K562 (cell line): ENCODE data around the gene CPVL. TPM values are rescaled to one million over a fixed set of nuclear protein-coding genes. Genes with fewer than 3 reads are reported as not detected.

ENCODE experiments used
- ATAC-seq: fragments of 200-7000 bp; cut with Tn5 transposase; 3 replicates; pipeline ENCODE4 v1.9.1; 2020; ENCODE audit warnings: moderate library complexity
- BruUV-seq: library from RNA; stranded (reverse); fragments of 400-500 nt; replicated peaks from 2 replicates; lab custom pipeline; 2021; lab: Mats Ljungman, UMichigan
- CTCF ChIA-PET: fragments of 300-600 bp; formaldehyde crosslinking; extraction: SDS; loops from one replicate; lab custom pipeline; 2021; ENCODE audit warnings: low intra/inter-chr PET ratio; lab: Yijun Ruan, JAX
- POLR2A ChIA-PET: fragments of 300-600, 350-650 bp; sonication (Branson Sonifier 250); formaldehyde crosslinking; extraction: SDS; loops from one replicate; lab custom pipeline; 2021; ENCODE audit warnings: antibody characterized with exemption, inconsistent platforms; lab: Yijun Ruan, JAX
- DNase-seq, 4 experiments: peaks; one replicate each; pipeline versions ENCODE4 v3.0.0 to v3.0.0-alpha.2; 2011 to 2018; ENCODE audit warnings: low spot score in 3 of 4, mixed read lengths in 3 of 4; ENCODE audit errors: extremely low read depth in 1 of 4
- FAIRE-seq: peaks from 2 replicates; lab custom pipeline; 2011; peaks lifted over from hg19 to GRCh38; lab: Jason Lieb, UNC
- H2AFZ ChIP-seq: 2 replicates; pipeline ENCODE4 v1.6.0; 2011; ENCODE audit warnings: low read depth, low read length, control low read depth, inconsistent platforms
- H3K27ac ChIP-seq: fragments of 200-600 bp; 3 replicates; pipeline ENCODE4 v1.8.0; 2011; ENCODE audit warnings: low read depth, mild to moderate bottlenecking, control low read depth, inconsistent platforms, low read length, moderate library complexity, mixed read lengths; ENCODE audit errors: extremely low read depth
- H3K27me3 ChIP-seq, 2 experiments: fragments of 300-600 bp in 1 of 2; 2 replicates in 1 of 2; 3 replicates in 1 of 2; pipeline versions ENCODE4 v1.6.0 to v1.8.0; 2011; ENCODE audit warnings: inconsistent platforms in 2 of 2, low read length in 2 of 2, mild to moderate bottlenecking in 1 of 2, mixed read lengths in 1 of 2, moderate library complexity in 1 of 2; ENCODE audit not compliant: control insufficient read depth in 2 of 2, insufficient read depth in 2 of 2
- H3K36me3 ChIP-seq: fragments of 300-600 bp; 3 replicates; pipeline ENCODE4 v1.8.0; 2011; ENCODE audit warnings: mild to moderate bottlenecking, low read length, inconsistent platforms; ENCODE audit not compliant: control insufficient read depth, insufficient read depth
- H3K4me1 ChIP-seq, 2 experiments: fragments of 200-600 bp in 1 of 2; replicated peaks in 1 of 2; 2 replicates in 1 of 2; 3 replicates in 1 of 2; pipeline versions ENCODE4 v1.5.1 to v1.8.0; 2011; ENCODE audit warnings: inconsistent platforms in 2 of 2, low read length in 2 of 2, mild to moderate bottlenecking in 1 of 2, mixed read lengths in 1 of 2, moderate library complexity in 1 of 2; ENCODE audit not compliant: control insufficient read depth in 2 of 2, insufficient read depth in 2 of 2
- H3K4me2 ChIP-seq: 2 replicates; pipeline ENCODE4 v1.6.1; 2011; ENCODE audit warnings: low read length, control low read depth, inconsistent platforms, mixed read lengths; ENCODE audit not compliant: insufficient read depth
- H3K4me3 ChIP-seq: fragments of 200-600 bp; sonication (generic), shearing (Covaris generic); 2 replicates; pipeline ENCODE4 v1.5.1; 2016; ENCODE audit warnings: control low read depth, inconsistent platforms
- H3K79me2 ChIP-seq: fragments of 200-600 bp; 3 replicates; pipeline ENCODE4 v1.8.0; 2011; ENCODE audit warnings: low read length, inconsistent platforms; ENCODE audit not compliant: control insufficient read depth, insufficient read depth
- H3K9ac ChIP-seq, 2 experiments: 2 replicates each; pipeline versions ENCODE4 v1.6.0 to v1.6.1; 2011; ENCODE audit warnings: low read depth in 2 of 2, low read length in 2 of 2, control low read depth in 1 of 2, inconsistent platforms in 1 of 2, mild to moderate bottlenecking in 1 of 2, mixed read lengths in 1 of 2; ENCODE audit not compliant: insufficient read depth in 1 of 2
- H3K9me1 ChIP-seq: one replicate; pipeline ENCODE4 v1.6.0; 2011; ENCODE audit warnings: inconsistent platforms, mild to moderate bottlenecking, low read length, moderate library complexity; ENCODE audit not compliant: control insufficient read depth, insufficient read depth
- H3K9me3 ChIP-seq: replicated peaks from 2 replicates; pipeline ENCODE4 v1.5.1; 2011; ENCODE audit warnings: low read depth, low read length, inconsistent platforms; ENCODE audit not compliant: control insufficient read depth, insufficient read depth
- H4K20me1 ChIP-seq: replicated peaks from 2 replicates; pipeline ENCODE4 v1.6.1; 2011; ENCODE audit warnings: low read length, inconsistent platforms, mixed read lengths; ENCODE audit not compliant: control insufficient read depth, insufficient read depth
- CBX2 ChIP-seq: fragments of 200-600 bp; sonication (generic); IDR thresholded peaks from one replicate; pipeline ENCODE4 v1.6.1; 2012; ENCODE audit warnings: mild to moderate bottlenecking, low read length, inconsistent platforms; ENCODE audit not compliant: insufficient read depth, poor library complexity, severe bottlenecking
- FUS ChIP-seq: fragments of 200-400 bp; formaldehyde crosslinking; optimal IDR thresholded peaks from 2 replicates; pipeline ENCODE3; 2017; ENCODE audit warnings: low read depth, low read length
- KAT8 ChIP-seq: fragments of 450-650 bp; IDR thresholded peaks from 2 replicates; pipeline ENCODE4 v1.6.1; 2016; ENCODE audit warnings: low read depth, mild to moderate bottlenecking
- MEF2D ChIP-seq: conservative IDR thresholded peaks from 2 replicates; pipeline ENCODE4 v1.6.1; 2016; ENCODE audit warnings: low read depth, missing genetic modification characterization, missing compliant biosample characterization
- SRSF9 ChIP-seq: fragments of 200-400 bp; formaldehyde crosslinking; IDR thresholded peaks from 2 replicates; pipeline ENCODE4 v1.6.1; 2017; ENCODE audit warnings: low read depth, low read length, borderline replicate concordance
- ZBTB2 ChIP-seq: fragments of 450-650 bp; IDR thresholded peaks from 2 replicates; pipeline ENCODE4 v1.6.1; 2016; ENCODE audit warnings: antibody characterized with exemption
- ZBTB34 ChIP-seq: fragments of 250-450 bp; sonication (Bioruptor Pico); IDR thresholded peaks from 2 replicates; pipeline ENCODE4 v1.8.0; 2021; ENCODE audit warnings: mild to moderate bottlenecking, moderate library complexity
- ZKSCAN3 ChIP-seq: fragments of 250-450 bp; sonication (Bioruptor Pico); IDR thresholded peaks from 2 replicates; pipeline ENCODE4 v1.4.0; 2020
- ZNF316 ChIP-seq: fragments of 450-650 bp; IDR thresholded peaks from 2 replicates; pipeline ENCODE4 v1.6.1; 2016
- ZNF583 ChIP-seq: fragments of 250-450 bp; sonication (Bioruptor Pico); IDR thresholded peaks from 2 replicates; pipeline ENCODE4 v1.4.0; 2020
- WGBS: fragments of 100-300 bp; shearing (Covaris generic); methylation state at CpG from one replicate; pipeline ENCODE4 v1.1.6; 2016; ENCODE audit warnings: low coverage, mixed read lengths; ENCODE audit not compliant: insufficient coverage; ENCODE audit errors: missing lambda C conversion rate; 5-methylcytosine and 5-hydroxymethylcytosine counted together
- in situ Hi-C: fragments of 300-500 bp; cut with MboI; formaldehyde crosslinking; loops from 4 replicates; pipeline ENCODE4 v1.15.0; 2018; ENCODE audit warnings: inconsistent platforms, mixed read lengths
- intact Hi-C: fragments of 100-400 bp; cut with micrococcal nuclease; formaldehyde crosslinking; loops from 2 replicates; pipeline ENCODE4 v1.14.2; 2022
- polyA plus RNA-seq, 8 experiments: library from polyadenylated mRNA; depleted of rRNA in 4 of 8; stranded (reverse) in 5 of 8; unstranded in 3 of 8; fragments of >200 nt; fragmentation: Nextera tagmentation in 2 of 8; fragmentation: Illumina TruSeq in 1 of 8; extraction: Ambion mirVana in 2 of 8; extraction: Trizol in 1 of 8; gene quantifications; 2 replicates each; pipeline versions ENCODE4 v1.2.1 to v1.2.3, GENCODE V29; 2011 to 2014; ENCODE audit warnings: inconsistent platforms in 1 of 8, missing spikeins in 1 of 8
- total RNA-seq, 7 experiments: library from RNA; depleted of rRNA in 6 of 7; stranded (reverse); fragments of >200 nt in 6 of 7; fragmentation: Illumina TruSeq in 2 of 7; extraction: Trizol in 2 of 7; gene quantifications; 2 replicates each; pipeline versions ENCODE4 v1.2.1 to v1.2.3, GENCODE V29; 2011 to 2021; ENCODE audit warnings: low replicate concordance in 1 of 7
- TF ChIP-seq, protein P1 (sequence below): sonication (generic); formaldehyde crosslinking; IDR thresholded peaks from 2 replicates; pipeline ENCODE4 v1.8.0; 2023; ENCODE audit warnings: mild to moderate bottlenecking, missing genetic modification reagents

CPVL gene
- total and polyA plus RNA-seq, 9 of the 15 experiments (the other 6 are each of a cell fraction or from before 2014, with no cell fraction given), result 0.89 to 2.4 (median 1.5) TPM

GRCh38 chr7:29066641-29067040 lies 79.7 kb downstream of the CPVL start (continued):
- TF ChIP-seq ZBTB2 (no peak), ZBTB34 (CRISPR knock-in tag) (no peak), MEF2D (no peak), ZNF583 (CRISPR knock-in tag) (no peak), CBX2 (no peak), KAT8 (no peak), ZKSCAN3 (no peak)

DNA sequence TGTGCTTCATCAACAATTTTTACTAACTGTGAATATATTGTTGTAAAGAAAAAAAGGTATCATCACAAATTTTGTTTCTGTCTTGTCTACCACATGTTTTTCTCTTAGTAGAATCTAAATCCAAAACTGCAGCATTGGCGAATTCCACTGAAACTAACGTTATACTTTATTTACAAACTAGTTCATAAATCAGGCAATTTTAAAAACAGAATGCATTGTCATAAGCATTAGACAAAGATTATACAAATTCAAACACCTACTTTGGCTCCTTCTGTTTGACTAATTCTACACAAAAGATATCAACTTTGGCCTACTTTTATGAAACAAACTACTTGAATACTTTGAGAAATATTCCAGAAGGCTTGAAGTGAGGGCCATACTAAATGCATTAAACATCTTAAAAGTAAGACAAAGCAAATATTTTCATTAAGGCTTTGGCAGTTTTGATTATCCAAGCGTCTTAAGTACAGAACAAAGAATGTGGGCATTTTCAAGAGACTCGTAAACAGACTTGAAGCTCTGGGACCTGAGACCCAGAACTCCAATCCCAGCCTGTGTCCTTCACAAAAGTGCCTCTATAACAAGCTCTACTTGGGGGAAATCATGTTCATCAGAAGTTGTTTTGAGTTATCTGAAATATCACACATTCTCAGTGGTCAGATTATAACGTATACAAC lies 81.0 kb downstream of the CPVL start:
- intact Hi-C loops, result no loop called here
- ChIA-PET CTCF (no interaction called here), POLR2A (no interaction called here)
- Histone ChIP-seq H3K27me3 (no peaks in the 10 kb centered on the region; a peak in 1 of 5 replicates), H3K27ac (no peak overlapping the region), H2AFZ (no peak overlapping the region), H3K9me1 (no peaks in the 10 kb centered on the region), H3K9me3 (no peaks in the 10 kb centered on the region), H3K9ac (no peak overlapping the region), H4K20me1 (no peaks in the 10 kb centered on the region), H3K79me2 (no peaks in the 10 kb centered on the region), H3K4me3 (no peak overlapping the region), H3K4me2 (no peak overlapping the region), H3K4me1 (no peaks in the 10 kb centered on the region), H3K36me3 (no peaks in the 10 kb centered on the region)
- in situ Hi-C loops, result no loop called here
- TF ChIP-seq MEF2D, result no peak
- TF ChIP-seq, protein P1, sequence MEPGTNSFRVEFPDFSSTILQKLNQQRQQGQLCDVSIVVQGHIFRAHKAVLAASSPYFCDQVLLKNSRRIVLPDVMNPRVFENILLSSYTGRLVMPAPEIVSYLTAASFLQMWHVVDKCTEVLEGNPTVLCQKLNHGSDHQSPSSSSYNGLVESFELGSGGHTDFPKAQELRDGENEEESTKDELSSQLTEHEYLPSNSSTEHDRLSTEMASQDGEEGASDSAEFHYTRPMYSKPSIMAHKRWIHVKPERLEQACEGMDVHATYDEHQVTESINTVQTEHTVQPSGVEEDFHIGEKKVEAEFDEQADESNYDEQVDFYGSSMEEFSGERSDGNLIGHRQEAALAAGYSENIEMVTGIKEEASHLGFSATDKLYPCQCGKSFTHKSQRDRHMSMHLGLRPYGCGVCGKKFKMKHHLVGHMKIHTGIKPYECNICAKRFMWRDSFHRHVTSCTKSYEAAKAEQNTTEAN (CRISPR knock-in tag), result no peak
- TF ChIP-seq FUS, result no peak
- TF ChIP-seq ZNF316, result peak; percentile 52; the same call in 1 of the 2 replicates
- TF ChIP-seq SRSF9, result no peak
- ATAC-seq (no peak), DNase-seq (no peak), FAIRE-seq (no peak)
- WGBS, result 0% methylated on average over 5 of the region's 5 CpGs
- BruUV-seq, result no TSS peak
